Astrocyte (in vitro differentiated cells and primary cell): ENCODE data around the gene CHD9NB. TPM values are rescaled to one million over a fixed set of nuclear protein-coding genes. Genes with fewer than 3 reads are reported as not detected.
A peak's percentile ranks its signal among the peaks of the same experiment; 100 is the strongest.

Source experiments
- DNase-seq: peaks from one replicate; pipeline ENCODE4 v3.0.0-alpha.2; 2010; ENCODE audit warnings: low read depth
- FAIRE-seq: peaks from 2 replicates; lab custom pipeline; 2011; peaks lifted over from hg19 to GRCh38; lab: Jason Lieb, UNC
- H2AFZ ChIP-seq: 2 replicates; pipeline ENCODE4 v1.6.0; 2012; ENCODE audit warnings: low read depth, low read length, inconsistent platforms
- H3K27ac ChIP-seq: 2 replicates; pipeline ENCODE4 v1.5.1; 2011; ENCODE audit warnings: low read depth, low read length, inconsistent platforms
- H3K27me3 ChIP-seq: 2 replicates; pipeline ENCODE4 v1.6.0; 2011; ENCODE audit warnings: low read length, inconsistent platforms; ENCODE audit not compliant: insufficient read depth
- H3K36me3 ChIP-seq: 2 replicates; pipeline ENCODE4 v1.5.1; 2011; ENCODE audit warnings: low read length, inconsistent platforms; ENCODE audit not compliant: insufficient read depth
- H3K4me1 ChIP-seq: 2 replicates; pipeline ENCODE4 v1.5.1; 2011; ENCODE audit warnings: low read length, inconsistent platforms; ENCODE audit not compliant: insufficient read depth
- H3K4me2 ChIP-seq: 2 replicates; pipeline ENCODE4 v1.6.0; 2012; ENCODE audit warnings: low read length, inconsistent platforms
- H3K4me3 ChIP-seq: 2 replicates; pipeline ENCODE4 v1.5.1; 2011; ENCODE audit warnings: low read depth, mild to moderate bottlenecking, low read length, inconsistent platforms; ENCODE audit not compliant: insufficient read depth
- H3K79me2 ChIP-seq: 2 replicates; pipeline ENCODE4 v1.6.0; 2012; ENCODE audit warnings: mild to moderate bottlenecking, low read length, inconsistent platforms; ENCODE audit not compliant: insufficient read depth
- H3K9ac ChIP-seq: 2 replicates; pipeline ENCODE4 v1.6.0; 2012; ENCODE audit warnings: mild to moderate bottlenecking, low read length, inconsistent platforms
- H3K9me3 ChIP-seq: 2 replicates; pipeline ENCODE4 v1.5.1; 2012; ENCODE audit warnings: low read depth, mild to moderate bottlenecking, low read length, inconsistent platforms; ENCODE audit not compliant: insufficient read depth
- H4K20me1 ChIP-seq: 2 replicates; pipeline ENCODE4 v1.6.0; 2012; ENCODE audit warnings: low read length, inconsistent platforms; ENCODE audit not compliant: insufficient read depth
- H3K27ac Mint-ChIP-seq: one replicate; pipeline ENCODE4 v1.8.0; 2021; ENCODE audit warnings: mild to moderate bottlenecking, mixed read lengths; ENCODE audit not compliant: unreplicated experiment
- H3K27me3 Mint-ChIP-seq: one replicate; pipeline ENCODE4 v1.8.0; 2021; ENCODE audit warnings: low read depth, mixed read lengths; ENCODE audit not compliant: unreplicated experiment
- H3K36me3 Mint-ChIP-seq: one replicate; pipeline ENCODE4 v1.8.0; 2021; ENCODE audit warnings: low read depth, mixed read lengths; ENCODE audit not compliant: unreplicated experiment
- H3K4me1 Mint-ChIP-seq: one replicate; pipeline ENCODE4 v1.8.0; 2021; ENCODE audit warnings: low read depth, mixed read lengths; ENCODE audit not compliant: unreplicated experiment
- H3K4me3 Mint-ChIP-seq: one replicate; pipeline ENCODE4 v1.8.0; 2021; ENCODE audit warnings: mild to moderate bottlenecking, moderate library complexity, mixed read lengths; ENCODE audit not compliant: unreplicated experiment
- H3K9me3 Mint-ChIP-seq: one replicate; pipeline ENCODE4 v1.8.0; 2021; ENCODE audit warnings: mild to moderate bottlenecking, mixed read lengths; ENCODE audit not compliant: unreplicated experiment
- CTCF ChIP-seq: IDR thresholded peaks from 2 replicates; pipeline ENCODE4 v1.5.1; 2011; ENCODE audit warnings: low read depth, mild to moderate bottlenecking, inconsistent platforms, low read length, moderate library complexity; ENCODE audit not compliant: insufficient read depth
- EZH2 ChIP-seq: IDR thresholded peaks from 2 replicates; pipeline ENCODE4 v1.6.1; 2012; ENCODE audit warnings: mild to moderate bottlenecking, low read length, inconsistent platforms; ENCODE audit not compliant: insufficient read depth
- total RNA-seq: library from RNA; stranded (reverse); gene quantifications from 2 replicates; pipeline ENCODE4 v1.2.1, GENCODE V29; 2021

Gene CHD9NB
- total RNA-seq, 1 donor from 2014 or later = 3.3 TPM

DNA sequence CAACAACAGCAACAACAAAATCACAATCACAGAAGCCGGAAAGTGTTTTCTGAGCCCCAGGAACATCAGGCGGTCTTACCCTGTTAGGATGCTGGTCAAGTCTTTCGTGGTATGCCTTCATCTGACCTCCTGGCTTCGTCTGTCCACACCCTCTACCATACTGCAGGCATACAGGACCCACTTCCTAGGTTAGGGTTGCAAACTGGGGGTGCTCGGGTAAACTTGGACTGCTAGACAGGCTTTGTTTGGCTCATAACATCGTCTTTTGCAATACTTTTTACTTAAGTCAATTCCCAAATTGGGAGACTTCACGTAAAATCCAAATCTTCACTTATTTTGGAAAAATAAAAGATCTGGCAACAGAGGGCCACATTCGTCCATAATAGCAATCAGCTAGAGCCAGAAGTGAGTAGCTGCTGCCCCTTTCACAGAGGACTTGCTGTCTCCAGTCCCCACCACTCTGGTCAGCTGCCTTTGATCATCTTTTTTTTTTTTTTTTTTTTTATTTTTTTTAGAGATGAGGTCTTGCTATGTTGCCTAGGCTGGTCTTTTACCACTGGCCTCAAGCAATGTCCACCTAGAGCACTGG lies 32.1 kb upstream of the CHD9NB start:
- Histone ChIP-seq H3K79me2 (peaks cover 12% of the 10 kb centered on the region), H4K20me1 (no peaks in the 10 kb centered on the region), H2AFZ (no peak overlapping the region), H3K27ac (no peak overlapping the region), H3K4me3 (no peak overlapping the region), H3K4me1 (peaks cover 39% of the 10 kb centered on the region), H3K9me3 (no peaks in the 10 kb centered on the region), H3K36me3 (no peaks in the 10 kb centered on the region), H3K9ac (no peak overlapping the region), H3K4me2 (no peak overlapping the region), H3K27me3 (no peaks in the 10 kb centered on the region)
- Mint-ChIP-seq H3K27ac (no peak overlapping the region), H3K27me3 (no peaks in the 10 kb centered on the region), H3K4me3 (no peak overlapping the region), H3K9me3 (no peaks in the 10 kb centered on the region), H3K4me1 (peaks cover 45% of the 10 kb centered on the region), H3K36me3 (peaks cover 8% of the 10 kb centered on the region)
- no peak for TF ChIP-seq EZH2
- no peak for TF ChIP-seq CTCF
- no peak for FAIRE-seq
- DNase-seq = no peak

DNA sequence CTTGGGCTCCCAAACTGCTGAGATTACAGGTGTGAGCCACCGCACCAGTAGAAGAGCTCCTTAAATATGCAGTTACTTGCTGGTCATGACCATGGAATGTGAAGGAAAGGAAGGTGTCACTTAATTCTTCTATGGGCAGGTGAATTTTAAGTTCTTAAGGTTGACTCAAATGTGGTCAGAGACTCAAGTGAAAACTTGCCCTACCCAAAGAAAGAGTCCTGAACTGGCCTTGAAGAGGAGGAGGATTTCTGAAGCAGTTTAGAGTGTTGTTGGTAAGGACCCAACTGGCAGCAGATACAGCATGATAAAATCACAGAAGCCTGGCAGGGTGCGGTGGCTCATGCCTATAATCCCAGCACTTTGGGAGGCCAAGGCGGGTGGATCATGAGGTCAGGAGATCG lies 31.4 kb upstream of the CHD9NB start:
- TF ChIP-seq EZH2 (no peak), CTCF (no peak)
- H3K4me2 ChIP-seq = no peak overlapping the region

DNA sequence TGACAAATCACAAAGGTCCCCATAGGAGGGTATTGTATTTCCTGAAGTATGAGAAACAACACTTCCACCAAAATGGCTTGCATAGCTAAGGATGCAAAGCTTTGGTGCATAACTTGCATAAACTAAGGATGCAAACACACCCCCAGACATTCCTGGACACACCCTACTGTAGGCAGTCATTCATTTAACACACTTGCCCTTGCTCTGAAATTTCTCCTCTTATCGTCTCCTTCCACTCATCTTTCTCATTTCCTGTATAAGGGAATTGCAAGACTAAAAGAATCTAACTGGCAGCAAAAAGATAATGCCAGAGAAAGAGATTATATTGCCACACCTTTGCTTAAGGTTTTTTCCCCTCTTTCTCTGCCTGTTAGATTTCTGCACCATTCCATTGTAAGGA lies 30.4 kb upstream of the CHD9NB start:
- no peaks in the 10 kb centered on the region for H3K9me3 ChIP-seq
- FAIRE-seq = no peak
- no peak overlapping the region for H2AFZ ChIP-seq
- Mint-ChIP-seq H3K36me3 (peaks cover 8% of the 10 kb centered on the region), H3K27ac (peak overlapping the region; percentile 21), H3K27me3 (no peaks in the 10 kb centered on the region), H3K4me3 (no peak overlapping the region), H3K4me1 (peaks cover 54% of the 10 kb centered on the region), H3K9me3 (no peaks in the 10 kb centered on the region)
- no peak overlapping the region for H3K9ac ChIP-seq
- H3K27ac ChIP-seq = no peak overlapping the region
- no peaks in the 10 kb centered on the region for H3K36me3 ChIP-seq
- H3K4me1 ChIP-seq = peaks cover 38% of the 10 kb centered on the region
- TF ChIP-seq CTCF (no peak), EZH2 (no peak)
- no peaks in the 10 kb centered on the region for H4K20me1 ChIP-seq
- H3K79me2 ChIP-seq = peaks cover 23% of the 10 kb centered on the region
- no peaks in the 10 kb centered on the region for H3K27me3 ChIP-seq
- H3K4me3 ChIP-seq = no peak overlapping the region
- H3K4me2 ChIP-seq = peak overlapping the region; percentile 24
- peak; percentile 52 for DNase-seq

More for the DNA sequence above, 31.4 kb upstream of the CHD9NB start:
- Mint-ChIP-seq H3K9me3 (no peaks in the 10 kb centered on the region), H3K36me3 (peaks cover 8% of the 10 kb centered on the region), H3K4me1 (peaks cover 52% of the 10 kb centered on the region), H3K4me3 (no peak overlapping the region), H3K27ac (peak overlapping the region; percentile 75), H3K27me3 (no peaks in the 10 kb centered on the region)
- Histone ChIP-seq H3K36me3 (no peaks in the 10 kb centered on the region), H3K4me1 (peaks cover 38% of the 10 kb centered on the region), H3K27ac (no peak overlapping the region), H4K20me1 (no peaks in the 10 kb centered on the region), H3K4me3 (no peak overlapping the region), H3K27me3 (no peaks in the 10 kb centered on the region), H2AFZ (no peak overlapping the region), H3K79me2 (peaks cover 13% of the 10 kb centered on the region), H3K9ac (no peak overlapping the region), H3K9me3 (no peaks in the 10 kb centered on the region)
- no peak for DNase-seq
- FAIRE-seq = no peak
